Germinal center (tissue), 1 donor: ENCODE data around the gene STAG1.
"Not testable (repeated sequence)": the region's sequence is repeated elsewhere in the genome, so short reads cannot be mapped to it uniquely, and the experiment has no call there.

Source experiments
- DNase-seq: peaks from one replicate; pipeline ENCODE4 v3.0.0; 2012; ENCODE audit warnings: mixed read lengths, low spot score

The STAG1 gene

DNA sequence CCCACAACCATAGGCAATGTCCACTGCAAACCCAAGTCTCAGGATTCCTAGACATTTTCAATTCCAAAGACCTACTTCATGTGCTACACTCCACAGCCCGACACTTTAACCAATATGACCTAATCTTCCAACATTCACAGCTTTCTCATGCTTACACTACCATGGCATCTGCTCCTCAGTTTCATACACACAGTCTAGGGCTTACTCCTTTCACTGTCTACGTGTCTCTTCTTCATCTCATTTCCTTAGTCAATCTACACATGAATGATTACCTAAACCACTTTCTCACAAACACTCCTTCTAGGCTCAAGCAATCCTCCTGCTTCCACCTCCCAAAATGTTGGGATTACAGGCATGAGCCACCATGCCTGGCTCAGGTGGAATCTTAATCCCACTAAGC is 106.3 kb downstream of the STAG1 start:
- no peak for DNase-seq

DNA sequence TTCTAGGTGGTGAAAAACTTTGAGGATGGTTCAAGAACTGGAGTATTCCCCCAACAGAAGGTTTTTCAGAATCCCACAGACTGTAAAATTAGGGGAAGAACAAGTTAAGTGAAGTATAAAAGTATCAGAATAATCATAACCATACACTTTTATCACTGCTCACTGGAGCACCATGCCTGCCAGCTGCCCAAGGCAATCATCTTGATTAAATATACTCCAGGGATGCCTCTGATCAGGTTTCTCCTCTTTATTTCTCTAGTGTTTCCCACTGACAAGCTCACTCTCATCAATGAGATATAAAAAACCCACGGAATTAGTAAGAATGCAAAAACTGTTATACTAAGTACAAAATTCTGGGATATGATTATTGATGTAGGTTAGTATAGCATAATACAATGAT is 108.0 kb downstream of the STAG1 start:
- DNase-seq, result no peak

- DNase-seq, result not testable (repeated sequence)
Measured at GRCh38 chr3:136643380-136643779, 108.8 kb downstream of the STAG1 start.

DNA sequence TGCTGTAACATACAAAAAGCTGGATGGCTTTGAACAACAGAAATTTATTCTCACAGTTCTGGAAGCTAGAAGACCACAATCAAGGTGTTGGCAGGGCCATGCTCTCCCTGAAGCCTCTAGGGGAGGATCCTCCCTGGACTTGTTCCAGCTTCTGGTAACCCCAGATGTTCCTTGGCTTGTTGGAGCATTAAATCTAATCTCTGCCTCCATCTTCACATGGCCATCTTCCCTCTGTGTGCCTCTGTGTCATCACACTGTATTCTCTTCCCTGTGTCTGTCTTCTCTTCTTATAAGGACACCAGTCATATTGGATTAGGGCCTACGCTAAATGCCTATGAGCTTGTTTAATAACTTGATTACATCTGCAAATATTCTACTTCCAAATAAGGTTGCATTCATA is 109.5 kb downstream of the STAG1 start:
- DNase-seq, result no peak

GRCh38 chr3:136639069-136639468 is 113.1 kb downstream of the STAG1 start:
- DNase-seq, result no peak

- no peak for DNase-seq
Measured at GRCh38 chr3:136637176-136637575, 115.0 kb downstream of the STAG1 start.

GRCh38 chr3:136634821-136635220 is 117.4 kb downstream of the STAG1 start:
- no peak for DNase-seq

DNA sequence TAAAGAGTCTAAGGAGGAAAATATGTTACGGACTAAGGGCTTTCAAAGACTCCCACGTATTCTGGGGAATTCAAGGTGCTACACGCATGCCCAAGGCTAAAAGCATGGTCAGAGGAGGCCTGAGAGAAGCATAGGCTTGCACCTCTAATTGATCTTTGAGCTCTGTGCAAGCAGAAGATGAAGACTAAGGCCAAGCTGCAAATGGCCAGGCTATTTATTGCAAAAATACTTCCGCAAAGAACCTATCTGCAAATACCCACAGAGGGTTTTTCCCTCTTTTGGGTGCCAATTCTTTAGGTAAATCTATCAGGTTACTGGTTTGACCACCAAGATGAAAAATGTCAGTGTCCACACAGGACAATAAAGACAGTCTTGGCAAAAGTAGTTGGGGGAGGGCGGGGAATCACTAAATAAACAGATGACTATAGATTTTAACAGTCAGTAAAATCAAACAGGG is 119.5 kb downstream of the STAG1 start:
- no peak for DNase-seq

GRCh38 chr3:136631424-136631823 is 120.8 kb downstream of the STAG1 start:
- DNase-seq, result no peak

DNA sequence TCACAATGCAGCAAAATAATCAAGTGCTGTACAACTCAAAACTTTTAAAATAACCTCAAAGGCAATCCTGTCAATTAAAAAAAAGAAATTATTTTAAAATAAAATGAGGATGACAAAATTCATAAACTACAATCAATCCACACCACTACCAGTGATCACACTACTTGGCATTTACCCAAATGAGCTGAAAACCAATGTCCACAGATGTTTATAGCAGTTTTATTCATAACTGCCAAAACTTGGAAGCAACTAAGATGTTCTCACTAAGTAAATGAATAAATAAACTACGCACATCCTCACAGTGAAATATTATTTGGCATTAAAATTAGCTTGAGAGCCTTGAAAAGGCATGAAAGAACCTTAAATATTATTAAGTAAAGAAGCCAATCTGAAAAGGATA is 121.3 kb downstream of the STAG1 start:
- no peak for DNase-seq

DNA sequence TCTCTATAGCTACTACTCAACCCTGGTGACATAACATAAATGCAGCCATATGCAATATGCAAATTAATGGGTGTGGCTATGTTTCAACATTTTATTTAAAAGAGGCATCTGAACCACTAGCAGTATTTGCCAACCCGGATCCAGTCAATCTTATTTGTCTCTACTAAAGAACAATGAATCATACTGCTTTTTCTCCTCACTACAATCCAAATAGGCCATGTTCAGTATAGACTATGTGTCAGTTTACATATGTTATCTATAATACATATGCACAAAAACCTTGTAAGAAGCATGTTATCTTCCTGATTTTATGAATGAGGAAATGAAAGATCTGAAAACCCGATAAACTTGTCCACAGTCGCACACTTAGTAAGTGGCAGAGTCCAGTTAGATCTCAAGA is 125.7 kb downstream of the STAG1 start:
- DNase-seq, result no peak

GRCh38 chr3:136624894-136625815 is 127.0 kb downstream of the STAG1 start:
- DNase-seq, result no peak

DNA sequence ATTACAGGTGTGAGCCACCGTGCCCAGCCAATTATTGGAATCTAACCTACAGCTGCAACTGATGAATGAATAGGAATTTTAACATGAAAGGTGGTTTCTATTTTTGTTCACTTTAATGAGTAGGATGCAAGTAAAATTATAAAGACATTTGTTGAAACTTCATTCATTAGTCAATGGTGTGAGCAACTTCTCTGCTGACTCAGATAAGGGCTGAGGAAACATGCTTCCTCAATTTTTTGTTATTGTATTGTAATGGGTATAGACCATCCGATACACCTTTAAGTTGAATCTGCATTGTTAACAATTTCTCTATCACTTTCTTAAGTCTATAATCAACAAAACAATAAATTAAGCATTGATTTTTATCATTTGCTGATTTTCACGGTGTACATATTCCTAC is 127.8 kb downstream of the STAG1 start:
- DNase-seq, result no peak

DNA sequence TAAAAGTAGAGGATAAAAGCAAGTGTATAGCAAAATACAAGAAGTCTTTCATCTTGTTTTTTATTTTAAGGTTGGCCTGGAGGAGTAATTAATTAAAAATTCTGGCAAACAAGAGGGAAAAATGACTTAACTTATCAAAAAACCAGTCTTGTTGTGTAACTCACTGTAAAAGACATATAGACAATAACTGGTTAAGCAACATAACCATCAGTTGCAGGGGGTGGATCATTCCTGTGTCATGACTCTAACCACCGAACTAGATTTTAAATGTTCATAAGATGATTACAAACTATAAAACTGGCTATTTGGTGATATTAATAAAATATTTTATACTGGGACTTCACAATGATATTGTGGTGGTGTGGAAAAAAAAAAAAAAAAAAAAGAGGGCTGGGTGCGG is 130.6 kb downstream of the STAG1 start:
- no peak for DNase-seq

DNA sequence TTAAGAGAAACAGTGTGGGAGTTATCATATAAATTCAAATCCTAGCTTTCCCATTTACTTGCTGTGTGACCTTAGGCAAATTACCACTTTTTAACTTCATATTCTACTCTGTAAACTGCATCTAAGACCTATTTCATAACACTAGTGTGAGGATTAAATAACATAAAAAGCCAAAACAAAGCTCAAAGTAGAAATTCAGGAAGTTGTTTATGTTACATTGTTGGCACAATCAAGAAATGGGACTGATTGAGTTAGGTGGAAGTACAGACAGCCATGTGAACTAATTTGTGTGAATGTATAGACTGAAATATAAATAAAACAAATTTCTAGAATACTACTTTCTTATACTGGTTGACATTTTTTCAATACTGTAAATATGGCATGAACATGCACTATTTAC is 131.7 kb downstream of the STAG1 start:
- no peak for DNase-seq

DNA sequence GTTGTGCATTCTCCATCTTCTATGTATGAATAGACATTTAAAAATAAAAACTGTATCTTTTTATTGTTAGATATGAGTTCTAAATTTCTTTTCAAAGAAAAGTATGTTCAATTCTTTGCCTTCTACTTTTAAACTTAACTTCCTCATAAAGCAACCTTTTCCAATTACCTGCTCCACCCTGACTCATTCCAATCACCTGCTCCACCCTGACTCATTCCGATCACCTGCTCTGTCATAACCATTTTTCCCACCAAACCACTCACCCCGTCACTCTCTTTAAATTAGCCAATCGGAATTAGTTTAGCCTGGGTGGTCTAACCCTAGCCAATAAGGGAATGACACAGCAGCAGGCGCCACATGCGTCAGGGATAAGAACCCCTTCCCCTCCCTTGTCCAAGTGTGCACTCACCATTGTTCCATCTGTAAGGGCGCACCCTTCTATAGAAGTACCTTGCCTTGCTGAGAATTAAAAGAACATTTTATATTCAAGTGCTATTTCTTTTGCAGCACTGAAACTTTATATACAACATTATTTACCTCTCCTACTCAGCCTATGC is 134.1 kb downstream of the STAG1 start:
- DNase-seq, result not testable (repeated sequence)

DNA sequence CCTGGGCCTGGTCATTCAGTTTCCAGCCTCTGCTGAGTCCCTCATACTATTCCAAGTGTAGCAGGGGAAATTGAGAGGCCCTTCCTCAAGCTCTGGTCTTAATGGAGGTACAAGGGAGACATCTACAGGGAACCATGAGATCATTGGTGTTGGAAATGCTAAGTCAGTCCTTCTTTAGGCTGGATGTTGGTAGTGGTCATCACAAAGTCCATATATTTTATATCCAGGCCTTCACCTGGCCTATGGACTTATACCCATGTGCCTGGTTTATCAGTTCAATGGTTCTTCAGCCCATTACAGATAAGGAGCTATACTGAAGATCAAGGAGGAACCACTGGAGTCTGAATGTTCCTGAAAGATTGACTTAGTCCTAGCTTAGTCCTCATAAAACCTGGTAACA is 135.0 kb downstream of the STAG1 start:
- DNase-seq, result no peak

GRCh38 chr3:136612512-136612911 is 139.7 kb downstream of the STAG1 start:
- no peak for DNase-seq

- no peak for DNase-seq
Measured at GRCh38 chr3:136606990-136607389, 145.2 kb downstream of the STAG1 start.

DNA sequence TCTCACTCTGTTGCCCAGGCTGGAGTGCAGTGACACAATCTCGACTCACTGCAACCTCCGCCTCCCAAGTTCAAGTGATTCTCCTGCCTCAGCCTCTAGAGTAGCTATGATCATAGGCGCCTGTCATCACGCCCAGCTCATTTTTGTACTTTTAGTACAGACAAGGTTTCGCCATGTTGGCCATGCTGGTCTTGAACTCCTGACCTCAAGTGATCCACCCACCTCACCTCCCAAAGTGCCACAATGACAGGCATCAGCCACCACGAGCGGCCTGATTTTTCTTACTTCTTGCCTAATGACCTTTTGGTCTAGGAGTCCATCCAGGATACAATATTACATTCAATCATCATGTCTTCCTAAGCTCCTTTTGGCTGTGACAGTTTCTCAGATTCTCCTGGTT is 146.0 kb downstream of the STAG1 start:
- not testable (repeated sequence) for DNase-seq

DNA sequence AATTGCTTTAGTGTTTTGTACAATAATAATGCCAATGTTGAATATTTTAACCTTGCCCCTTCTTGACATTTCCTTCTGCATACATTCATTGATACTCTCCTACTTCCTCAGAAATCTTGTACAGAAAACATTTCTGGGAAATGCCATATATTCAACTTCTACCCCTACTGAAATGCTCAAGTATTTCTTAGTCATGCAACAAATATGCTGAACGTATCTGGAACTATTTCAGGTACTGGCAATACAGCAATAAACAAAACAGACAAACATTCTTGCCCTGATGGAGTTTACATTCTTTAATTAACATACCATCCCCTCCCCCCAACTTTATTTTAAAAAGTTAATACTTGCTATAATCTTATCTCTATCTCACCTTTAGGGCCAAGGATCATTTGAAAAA is 147.2 kb downstream of the STAG1 start:
- no peak for DNase-seq

DNA sequence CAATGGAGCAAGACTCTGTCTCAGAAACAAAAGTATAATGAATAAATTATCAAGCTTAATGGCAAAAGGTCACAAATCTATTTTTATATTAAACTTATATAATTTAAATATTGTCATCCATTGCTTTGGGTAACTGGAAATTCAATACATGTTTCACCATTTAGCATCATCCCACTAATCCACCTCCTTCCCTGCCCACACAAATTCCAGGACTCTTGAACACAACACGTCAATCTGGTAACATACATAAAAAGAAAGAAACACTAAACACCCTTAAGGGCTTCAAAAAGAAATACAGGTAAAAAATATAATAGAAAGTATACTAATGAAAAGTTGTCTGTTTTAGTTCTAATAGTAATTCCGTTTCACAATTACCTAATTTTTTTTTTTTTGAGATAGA is 149.4 kb downstream of the STAG1 start:
- DNase-seq, result no peak

GRCh38 chr3:136595913-136596697 is 156.1 kb downstream of the STAG1 start:
- DNase-seq, result no peak
